GM23338 (cell line): ENCODE data around the gene TRA2B. TPM values are rescaled to one million over a fixed set of nuclear protein-coding genes. Genes with fewer than 3 reads are reported as not detected.

Source experiments
- ATAC-seq: fragments of 200-7000 bp; cut with Tn5 transposase; 3 replicates; pipeline ENCODE4 v1.9.1; 2020
- DNase-seq: peaks from one replicate; pipeline ENCODE4 v3.0.0-alpha.2; 2015; ENCODE audit warnings: low spot score
- H2AFZ ChIP-seq: fragments of 200-600 bp; sonication (generic); 2 replicates; pipeline ENCODE4 v1.8.0; 2016; ENCODE audit warnings: antibody characterized with exemption, mild to moderate bottlenecking, moderate library complexity
- H3F3A ChIP-seq: fragments of 200-600 bp; sonication (generic); replicated peaks from 2 replicates; pipeline ENCODE4 v1.8.0; 2017; ENCODE audit warnings: antibody characterized with exemption, mixed run types, low read depth
- H3K27ac ChIP-seq: fragments of 200-600 bp; sonication (generic); 2 replicates; pipeline ENCODE4 v1.6.1; 2016; ENCODE audit warnings: low read depth
- H3K27me3 ChIP-seq: fragments of 200-600 bp; sonication (generic); 2 replicates; pipeline ENCODE4 v1.8.0; 2016; ENCODE audit warnings: mild to moderate bottlenecking, mixed run types, moderate library complexity; ENCODE audit not compliant: insufficient read depth
- H3K36me3 ChIP-seq: fragments of 200-600 bp; sonication (generic); 2 replicates; pipeline ENCODE4 v1.8.0; 2016; ENCODE audit warnings: mild to moderate bottlenecking; ENCODE audit not compliant: insufficient read depth
- H3K4me1 ChIP-seq: fragments of 200-600 bp; sonication (generic); 2 replicates; pipeline ENCODE4 v1.8.0; 2016; ENCODE audit warnings: mild to moderate bottlenecking, moderate library complexity; ENCODE audit not compliant: insufficient read depth
- H3K4me2 ChIP-seq: fragments of 200-600 bp; sonication (generic); 2 replicates; pipeline ENCODE4 v1.7.1; 2017; ENCODE audit warnings: mixed run types
- H3K4me3 ChIP-seq: fragments of 200-600 bp; sonication (generic); 2 replicates; pipeline ENCODE4 v1.6.1; 2016; ENCODE audit warnings: mixed run types
- H3K79me2 ChIP-seq: fragments of 200-600 bp; sonication (generic); replicated peaks from 2 replicates; pipeline ENCODE4 v1.8.0; 2017; ENCODE audit warnings: mild to moderate bottlenecking; ENCODE audit not compliant: insufficient read depth
- H3K9me2 ChIP-seq: fragments of 200-600 bp; sonication (generic); 2 replicates; pipeline ENCODE4 v1.8.0; 2017; ENCODE audit not compliant: insufficient read depth
- H4K20me1 ChIP-seq: fragments of 200-600 bp; sonication (generic); replicated peaks from 2 replicates; pipeline ENCODE4 v1.8.0; 2017; ENCODE audit warnings: mild to moderate bottlenecking; ENCODE audit not compliant: insufficient read depth
- H3K27ac Mint-ChIP-seq: 2 replicates; pipeline ENCODE4 v1.8.0; 2020; ENCODE audit warnings: inconsistent platforms, mild to moderate bottlenecking, moderate library complexity, mixed read lengths
- H3K27me3 Mint-ChIP-seq: 3 replicates; pipeline ENCODE4 v1.8.0; 2022; ENCODE audit warnings: low read depth, mild to moderate bottlenecking, moderate library complexity, mixed read lengths, inconsistent platforms; ENCODE audit not compliant: insufficient read depth, poor library complexity
- H3K36me3 Mint-ChIP-seq: 3 replicates; pipeline ENCODE4 v1.8.0; 2021; ENCODE audit warnings: low read depth, mild to moderate bottlenecking, inconsistent platforms, moderate library complexity, mixed read lengths
- H3K4me1 Mint-ChIP-seq: 3 replicates; pipeline ENCODE4 v1.8.0; 2020; ENCODE audit warnings: mild to moderate bottlenecking, inconsistent platforms, mixed read lengths
- H3K4me3 Mint-ChIP-seq: 3 replicates; pipeline ENCODE4 v1.8.0; 2021; ENCODE audit warnings: moderate library complexity, mild to moderate bottlenecking, inconsistent platforms, mixed read lengths
- H3K9me3 Mint-ChIP-seq: 3 replicates; pipeline ENCODE4 v1.8.0; 2020; ENCODE audit warnings: moderate library complexity, mild to moderate bottlenecking, inconsistent platforms, mixed read lengths
- CREB1 ChIP-seq: fragments of 250-450 bp; sonication (Bioruptor Pico); IDR thresholded peaks from 2 replicates; pipeline ENCODE4 v1.5.0; 2020; ENCODE audit warnings: low read depth, mild to moderate bottlenecking, moderate library complexity
- EZH2 ChIP-seq: fragments of 200-600 bp; sonication (generic); IDR thresholded peaks from one replicate; pipeline ENCODE4 v1.8.0; 2017; ENCODE audit warnings: antibody characterized with exemption, mild to moderate bottlenecking, low read depth; ENCODE audit not compliant: unreplicated experiment
- ZNF331 ChIP-seq: fragments of 250-450 bp; sonication (Bioruptor Pico); IDR thresholded peaks from 2 replicates; pipeline ENCODE4 v1.5.0; 2020; ENCODE audit warnings: low read depth, mild to moderate bottlenecking, moderate library complexity
- polyA plus RNA-seq: library from polyadenylated mRNA; unstranded; fragments of >200 nt; fragmentation: Nextera tagmentation; extraction: Ambion mirVana; gene quantifications from 2 replicates; pipeline ENCODE4 v1.2.1, GENCODE V29; 2016
- total RNA-seq: library from RNA; depleted of rRNA; stranded (reverse); fragments of >200 nt; shearing (Covaris generic); gene quantifications from 2 replicates; pipeline ENCODE4 v1.2.3, GENCODE V29; 2014
- TF ChIP-seq, protein P1 (sequence below): IDR thresholded peaks from one replicate; pipeline ENCODE4 v1.6.1; 2018; ENCODE audit warnings: antibody characterized with exemption; ENCODE audit not compliant: unreplicated experiment
- TF ChIP-seq, protein P2 (sequence below): fragments of 250-450 bp; sonication (Bioruptor Pico); IDR thresholded peaks from 2 replicates; pipeline ENCODE4 v1.5.0; 2020; ENCODE audit warnings: mild to moderate bottlenecking, moderate library complexity
- TF ChIP-seq, protein P3 (sequence below): IDR thresholded peaks from 2 replicates; pipeline ENCODE4 v1.6.1; 2016; ENCODE audit warnings: antibody characterized with exemption

The TRA2B gene
- total and polyA plus RNA-seq, 2 experiments from 2014 or later = 360 to 602 TPM

GRCh38 chr3:185900228-185900627, 37.6 kb downstream of the TRA2B start:
- Histone ChIP-seq H3K4me1 (0 out of 2 replicates have a peak, but pooled peaks cover 9% of the 10 kb centered on the region), H3K4me2 (no peak overlapping the region), H3K9me2 (no peaks in the 10 kb centered on the region), H3K27ac (no peak overlapping the region), H3K4me3 (no peak overlapping the region), H3K27me3 (no peaks in the 10 kb centered on the region), H3F3A (no peaks in the 10 kb centered on the region), H2AFZ (no peak overlapping the region), H4K20me1 (no peaks in the 10 kb centered on the region), H3K36me3 (no peaks in the 10 kb centered on the region), H3K79me2 (no peaks in the 10 kb centered on the region)
- H3K9me3 Mint-ChIP-seq = no peaks in the 10 kb centered on the region; the same call in 2 of the 3 replicates
- H3K36me3 Mint-ChIP-seq = no peaks in the 10 kb centered on the region
- H3K27ac Mint-ChIP-seq = 0 out of 2 replicates have a peak overlapping the region, but pooled peaks have one; percentile 43
- H3K4me3 Mint-ChIP-seq = no peak overlapping the region
- ATAC-seq (0 out of 3 replicates have a peak, but pooled peaks have one; percentile 38), DNase-seq (no peak)
- H3K27me3 Mint-ChIP-seq = no peaks in the 10 kb centered on the region
- no peaks in the 10 kb centered on the region for H3K4me1 Mint-ChIP-seq
- TF ChIP-seq ZNF331 (CRISPR knock-in tag) (no peak), EZH2 (no peak)
- TF ChIP-seq, protein P1, sequence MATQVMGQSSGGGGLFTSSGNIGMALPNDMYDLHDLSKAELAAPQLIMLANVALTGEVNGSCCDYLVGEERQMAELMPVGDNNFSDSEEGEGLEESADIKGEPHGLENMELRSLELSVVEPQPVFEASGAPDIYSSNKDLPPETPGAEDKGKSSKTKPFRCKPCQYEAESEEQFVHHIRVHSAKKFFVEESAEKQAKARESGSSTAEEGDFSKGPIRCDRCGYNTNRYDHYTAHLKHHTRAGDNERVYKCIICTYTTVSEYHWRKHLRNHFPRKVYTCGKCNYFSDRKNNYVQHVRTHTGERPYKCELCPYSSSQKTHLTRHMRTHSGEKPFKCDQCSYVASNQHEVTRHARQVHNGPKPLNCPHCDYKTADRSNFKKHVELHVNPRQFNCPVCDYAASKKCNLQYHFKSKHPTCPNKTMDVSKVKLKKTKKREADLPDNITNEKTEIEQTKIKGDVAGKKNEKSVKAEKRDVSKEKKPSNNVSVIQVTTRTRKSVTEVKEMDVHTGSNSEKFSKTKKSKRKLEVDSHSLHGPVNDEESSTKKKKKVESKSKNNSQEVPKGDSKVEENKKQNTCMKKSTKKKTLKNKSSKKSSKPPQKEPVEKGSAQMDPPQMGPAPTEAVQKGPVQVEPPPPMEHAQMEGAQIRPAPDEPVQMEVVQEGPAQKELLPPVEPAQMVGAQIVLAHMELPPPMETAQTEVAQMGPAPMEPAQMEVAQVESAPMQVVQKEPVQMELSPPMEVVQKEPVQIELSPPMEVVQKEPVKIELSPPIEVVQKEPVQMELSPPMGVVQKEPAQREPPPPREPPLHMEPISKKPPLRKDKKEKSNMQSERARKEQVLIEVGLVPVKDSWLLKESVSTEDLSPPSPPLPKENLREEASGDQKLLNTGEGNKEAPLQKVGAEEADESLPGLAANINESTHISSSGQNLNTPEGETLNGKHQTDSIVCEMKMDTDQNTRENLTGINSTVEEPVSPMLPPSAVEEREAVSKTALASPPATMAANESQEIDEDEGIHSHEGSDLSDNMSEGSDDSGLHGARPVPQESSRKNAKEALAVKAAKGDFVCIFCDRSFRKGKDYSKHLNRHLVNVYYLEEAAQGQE = no peak

- Histone ChIP-seq H3F3A (no peaks in the 10 kb centered on the region), H3K36me3 (no peaks in the 10 kb centered on the region), H3K27ac (no peak overlapping the region), H4K20me1 (no peaks in the 10 kb centered on the region), H3K27me3 (no peaks in the 10 kb centered on the region), H2AFZ (peak overlapping the region; percentile 82; the same call in 1 of the 2 replicates), H3K9me2 (no peaks in the 10 kb centered on the region), H3K79me2 (no peaks in the 10 kb centered on the region), H3K4me3 (no peak overlapping the region), H3K4me2 (no peak overlapping the region), H3K4me1 (0 out of 2 replicates have a peak, but pooled peaks cover 9% of the 10 kb centered on the region)
- Mint-ChIP-seq H3K4me3 (no peak overlapping the region), H3K4me1 (no peaks in the 10 kb centered on the region), H3K27me3 (peaks cover 3% of the 10 kb centered on the region), H3K36me3 (no peaks in the 10 kb centered on the region), H3K27ac (no peak overlapping the region), H3K9me3 (no peaks in the 10 kb centered on the region; the same call in 2 of the 3 replicates)
- no peak for DNase-seq
- no peak for ATAC-seq
- TF ChIP-seq, protein P2, sequence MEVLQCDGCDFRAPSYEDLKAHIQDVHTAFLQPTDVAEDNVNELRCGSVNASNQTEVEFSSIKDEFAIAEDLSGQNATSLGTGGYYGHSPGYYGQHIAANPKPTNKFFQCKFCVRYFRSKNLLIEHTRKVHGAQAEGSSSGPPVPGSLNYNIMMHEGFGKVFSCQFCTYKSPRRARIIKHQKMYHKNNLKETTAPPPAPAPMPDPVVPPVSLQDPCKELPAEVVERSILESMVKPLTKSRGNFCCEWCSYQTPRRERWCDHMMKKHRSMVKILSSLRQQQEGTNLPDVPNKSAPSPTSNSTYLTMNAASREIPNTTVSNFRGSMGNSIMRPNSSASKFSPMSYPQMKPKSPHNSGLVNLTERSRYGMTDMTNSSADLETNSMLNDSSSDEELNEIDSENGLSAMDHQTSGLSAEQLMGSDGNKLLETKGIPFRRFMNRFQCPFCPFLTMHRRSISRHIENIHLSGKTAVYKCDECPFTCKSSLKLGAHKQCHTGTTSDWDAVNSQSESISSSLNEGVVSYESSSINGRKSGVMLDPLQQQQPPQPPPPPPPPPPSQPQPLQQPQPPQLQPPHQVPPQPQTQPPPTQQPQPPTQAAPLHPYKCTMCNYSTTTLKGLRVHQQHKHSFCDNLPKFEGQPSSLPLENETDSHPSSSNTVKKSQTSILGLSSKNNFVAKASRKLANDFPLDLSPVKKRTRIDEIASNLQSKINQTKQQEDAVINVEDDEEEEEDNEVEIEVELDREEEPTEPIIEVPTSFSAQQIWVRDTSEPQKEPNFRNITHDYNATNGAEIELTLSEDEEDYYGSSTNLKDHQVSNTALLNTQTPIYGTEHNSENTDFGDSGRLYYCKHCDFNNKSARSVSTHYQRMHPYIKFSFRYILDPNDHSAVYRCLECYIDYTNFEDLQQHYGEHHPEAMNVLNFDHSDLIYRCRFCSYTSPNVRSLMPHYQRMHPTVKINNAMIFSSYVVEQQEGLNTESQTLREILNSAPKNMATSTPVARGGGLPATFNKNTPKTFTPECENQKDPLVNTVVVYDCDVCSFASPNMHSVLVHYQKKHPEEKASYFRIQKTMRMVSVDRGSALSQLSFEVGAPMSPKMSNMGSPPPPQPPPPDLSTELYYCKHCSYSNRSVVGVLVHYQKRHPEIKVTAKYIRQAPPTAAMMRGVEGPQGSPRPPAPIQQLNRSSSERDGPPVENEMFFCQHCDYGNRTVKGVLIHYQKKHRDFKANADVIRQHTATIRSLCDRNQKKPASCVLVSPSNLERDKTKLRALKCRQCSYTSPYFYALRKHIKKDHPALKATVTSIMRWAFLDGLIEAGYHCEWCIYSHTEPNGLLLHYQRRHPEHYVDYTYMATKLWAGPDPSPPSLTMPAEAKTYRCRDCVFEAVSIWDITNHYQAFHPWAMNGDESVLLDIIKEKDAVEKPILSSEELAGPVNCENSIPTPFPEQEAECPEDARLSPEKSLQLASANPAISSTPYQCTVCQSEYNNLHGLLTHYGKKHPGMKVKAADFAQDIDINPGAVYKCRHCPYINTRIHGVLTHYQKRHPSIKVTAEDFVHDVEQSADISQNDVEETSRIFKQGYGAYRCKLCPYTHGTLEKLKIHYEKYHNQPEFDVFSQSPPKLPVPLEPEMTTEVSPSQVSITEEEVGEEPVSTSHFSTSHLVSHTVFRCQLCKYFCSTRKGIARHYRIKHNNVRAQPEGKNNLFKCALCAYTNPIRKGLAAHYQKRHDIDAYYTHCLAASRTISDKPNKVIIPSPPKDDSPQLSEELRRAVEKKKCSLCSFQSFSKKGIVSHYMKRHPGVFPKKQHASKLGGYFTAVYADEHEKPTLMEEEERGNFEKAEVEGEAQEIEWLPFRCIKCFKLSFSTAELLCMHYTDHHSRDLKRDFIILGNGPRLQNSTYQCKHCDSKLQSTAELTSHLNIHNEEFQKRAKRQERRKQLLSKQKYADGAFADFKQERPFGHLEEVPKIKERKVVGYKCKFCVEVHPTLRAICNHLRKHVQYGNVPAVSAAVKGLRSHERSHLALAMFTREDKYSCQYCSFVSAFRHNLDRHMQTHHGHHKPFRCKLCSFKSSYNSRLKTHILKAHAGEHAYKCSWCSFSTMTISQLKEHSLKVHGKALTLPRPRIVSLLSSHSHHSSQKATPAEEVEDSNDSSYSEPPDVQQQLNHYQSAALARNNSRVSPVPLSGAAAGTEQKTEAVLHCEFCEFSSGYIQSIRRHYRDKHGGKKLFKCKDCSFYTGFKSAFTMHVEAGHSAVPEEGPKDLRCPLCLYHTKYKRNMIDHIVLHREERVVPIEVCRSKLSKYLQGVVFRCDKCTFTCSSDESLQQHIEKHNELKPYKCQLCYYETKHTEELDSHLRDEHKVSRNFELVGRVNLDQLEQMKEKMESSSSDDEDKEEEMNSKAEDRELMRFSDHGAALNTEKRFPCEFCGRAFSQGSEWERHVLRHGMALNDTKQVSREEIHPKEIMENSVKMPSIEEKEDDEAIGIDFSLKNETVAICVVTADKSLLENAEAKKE (CRISPR knock-in tag) = no peak
- no peak for TF ChIP-seq EZH2
- TF ChIP-seq CREB1 (CRISPR knock-in tag) = no peak
- TF ChIP-seq, protein P3, sequence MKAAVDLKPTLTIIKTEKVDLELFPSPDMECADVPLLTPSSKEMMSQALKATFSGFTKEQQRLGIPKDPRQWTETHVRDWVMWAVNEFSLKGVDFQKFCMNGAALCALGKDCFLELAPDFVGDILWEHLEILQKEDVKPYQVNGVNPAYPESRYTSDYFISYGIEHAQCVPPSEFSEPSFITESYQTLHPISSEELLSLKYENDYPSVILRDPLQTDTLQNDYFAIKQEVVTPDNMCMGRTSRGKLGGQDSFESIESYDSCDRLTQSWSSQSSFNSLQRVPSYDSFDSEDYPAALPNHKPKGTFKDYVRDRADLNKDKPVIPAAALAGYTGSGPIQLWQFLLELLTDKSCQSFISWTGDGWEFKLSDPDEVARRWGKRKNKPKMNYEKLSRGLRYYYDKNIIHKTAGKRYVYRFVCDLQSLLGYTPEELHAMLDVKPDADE = no peak
Measured at GRCh38 chr3:185896636-185897035, 41.2 kb downstream of the TRA2B start.
